Body of pancreas (tissue), 4 donors: ENCODE data around the gene TOB2.

Experiments used
- CTCF ChIP-seq, 7 experiments: fragments of 450-650 bp in 4 of 7; fragments of 200-600 bp in 3 of 7; sonication (generic) in 3 of 7; IDR thresholded peaks; one replicate each; pipeline ENCODE4 v1.5.1; 2016 to 2019; ENCODE audit warnings: antibody characterized with exemption in 7 of 7
- POLR2A ChIP-seq, 3 donors: fragments of 450-650 bp; IDR thresholded peaks; one replicate each; pipeline ENCODE4 v1.6.1; 2016; ENCODE audit warnings: antibody characterized with exemption in 3 of 3, mild to moderate bottlenecking in 2 of 3

GRCh38 chr22:41417622-41418390 is 28.8 kb downstream of the TOB2 start:
- TF ChIP-seq CTCF (IDR thresholded peaks at IDR 0.05) (peak in 3 of 7 experiments; percentile 14 to 33 (median 26)), POLR2A (IDR thresholded peaks at IDR 0.05) (peak; percentile 62 to 79 (median 78))
